GM12878 (cell line): ENCODE measurements around the gene LSM12. TPM values are rescaled to one million over a fixed set of nuclear protein-coding genes. Genes with fewer than 3 reads are reported as not detected.

Source experiments
- BCL3 ChIP-seq: IDR thresholded peaks from 2 replicates; pipeline ENCODE4 v1.6.1; 2011; ENCODE audit warnings: borderline replicate concordance, low read depth, mild to moderate bottlenecking, moderate library complexity, low read length; ENCODE audit not compliant: insufficient read depth, poor library complexity, severe bottlenecking
- BCLAF1 ChIP-seq: fragments of 450-650 bp; IDR thresholded peaks from 2 replicates; pipeline ENCODE4 v1.6.1; 2017; ENCODE audit warnings: antibody characterized with exemption, mild to moderate bottlenecking, moderate library complexity
- BMI1 ChIP-seq: fragments of 450-650 bp; IDR thresholded peaks from 2 replicates; pipeline ENCODE4 v1.6.1; 2016; ENCODE audit warnings: mild to moderate bottlenecking, moderate library complexity, borderline replicate concordance
- HCFC1 ChIP-seq: fragments of 150-350 bp; IDR thresholded peaks from 2 replicates; pipeline ENCODE4 v1.6.1; 2014; ENCODE audit warnings: low read length
- HDAC6 ChIP-seq: fragments of 200-600 bp; sonication (generic); IDR thresholded peaks from one replicate; pipeline ENCODE4 v1.8.0; 2017; ENCODE audit warnings: antibody characterized with exemption; ENCODE audit not compliant: unreplicated experiment
- IKZF2 ChIP-seq, 2 experiments: fragments of 450-650 bp; IDR thresholded peaks; 2 replicates each; pipeline ENCODE4 v1.6.1; 2017; ENCODE audit warnings: mild to moderate bottlenecking in 2 of 2, moderate library complexity in 2 of 2
- IRF3 ChIP-seq: fragments of 450-650 bp; IDR thresholded peaks from 2 replicates; pipeline ENCODE4 v1.6.1; 2014; ENCODE audit warnings: mild to moderate bottlenecking
- MAX ChIP-seq: IDR thresholded peaks from 2 replicates; pipeline ENCODE4 v1.6.1; 2012; ENCODE audit warnings: low read depth, low read length, improper control_type of control experiment
- MYC ChIP-seq: IDR thresholded peaks from 2 replicates; pipeline ENCODE4 v1.6.1; 2011; ENCODE audit warnings: mild to moderate bottlenecking, low read length, moderate library complexity, inconsistent platforms; ENCODE audit not compliant: insufficient read depth, insufficient replicate concordance, insufficient read length, severe bottlenecking
- NR2C1 ChIP-seq: fragments of 450-650 bp; IDR thresholded peaks from 2 replicates; pipeline ENCODE4 v1.6.1; 2017; ENCODE audit warnings: antibody characterized with exemption, mild to moderate bottlenecking, moderate library complexity
- NR2C2 ChIP-seq: IDR thresholded peaks from 2 replicates; pipeline ENCODE4 v1.6.1; 2011; ENCODE audit warnings: borderline replicate concordance, low read depth; ENCODE audit not compliant: control insufficient read depth, insufficient read length
- RAD21 ChIP-seq: IDR thresholded peaks from 2 replicates; pipeline ENCODE4 v1.6.1; 2011; ENCODE audit warnings: mild to moderate bottlenecking, low read depth, low read length, moderate library complexity; ENCODE audit not compliant: insufficient read depth
- RAD51 ChIP-seq: fragments of 450-650 bp; IDR thresholded peaks from 2 replicates; pipeline ENCODE4 v1.6.1; 2016; ENCODE audit warnings: moderate library complexity, mild to moderate bottlenecking, inconsistent platforms
- SMAD5 ChIP-seq: IDR thresholded peaks from 2 replicates; pipeline ENCODE4 v1.6.1; 2016; ENCODE audit warnings: antibody characterized with exemption, low read depth
- SREBF1 ChIP-seq: IDR thresholded peaks from 2 replicates; pipeline ENCODE4 v1.6.1; 2012; ENCODE audit warnings: mild to moderate bottlenecking, low read length
- STAT3 ChIP-seq: IDR thresholded peaks from 2 replicates; pipeline ENCODE4 v1.6.1; 2011; ENCODE audit warnings: low read depth, low read length, improper control_type of control experiment
- SUPT20H ChIP-seq: IDR thresholded peaks from 2 replicates; pipeline ENCODE4 v1.6.1; 2011; ENCODE audit warnings: low read depth, mild to moderate bottlenecking, low read length, moderate library complexity, borderline replicate concordance; ENCODE audit not compliant: control insufficient read depth
- ZBTB40 ChIP-seq: fragments of 450-650 bp; IDR thresholded peaks from 2 replicates; pipeline ENCODE4 v1.6.1; 2016; ENCODE audit warnings: mild to moderate bottlenecking, moderate library complexity, borderline replicate concordance
- ZNF217 ChIP-seq: fragments of 450-650 bp; IDR thresholded peaks from 2 replicates; pipeline ENCODE4 v1.6.1; 2017; ENCODE audit warnings: antibody characterized with exemption, mild to moderate bottlenecking
- ZNF384 ChIP-seq: IDR thresholded peaks from 2 replicates; pipeline ENCODE4 v1.6.1; 2012; ENCODE audit warnings: low read depth, mild to moderate bottlenecking, low read length, improper control_type of control experiment, borderline replicate concordance
- polyA plus RNA-seq, 11 experiments: library from polyadenylated mRNA; depleted of rRNA in 4 of 11; unstranded in 6 of 11; stranded (reverse) in 5 of 11; fragments of >200 nt; fragmentation: Nextera tagmentation in 4 of 11; fragmentation: Illumina TruSeq in 1 of 11; extraction: Ambion mirVana in 4 of 11; extraction: Trizol in 1 of 11; gene quantifications; 1 replicate in 1 of 11; 2 replicates in 10 of 11; pipeline versions ENCODE4 v1.2.1 to v1.2.3, GENCODE V29; 2011 to 2016; ENCODE audit warnings: inconsistent platforms in 2 of 11, missing spikeins in 2 of 11, low read depth in 1 of 11
- total RNA-seq, 4 experiments: library from RNA; depleted of rRNA in 3 of 4; stranded (reverse); fragments of >200 nt in 3 of 4; fragmentation: Illumina TruSeq in 1 of 4; extraction: Trizol in 1 of 4; gene quantifications; 2 replicates each; pipeline versions ENCODE4 v1.2.1 to v1.2.3, GENCODE V29; 2013 to 2021

Gene LSM12
- total and polyA plus RNA-seq, 10 of the 15 experiments (the other 5 are each of a cell fraction or from before 2014, with no cell fraction given): 51.1 to 206 (median 70.8) TPM

- TF ChIP-seq ZBTB40 (peak; percentile 99), SREBF1 (peak; percentile 90), RAD21 (no peak), HCFC1 (peak; percentile 99), HDAC6 (no peak), MAX (peak; percentile 87), IKZF2 (IDR thresholded peaks at IDR 0.05) (peak in 1 of 2 experiments; percentile 32; a peak in 1 of 4 replicates), BCLAF1 (no peak), SMAD5 (no peak), ZNF217 (no peak), RAD51 (no peak; the same call in 1 of the 2 replicates), NR2C1 (peak; percentile 99), BMI1 (no peak), NR2C2 (peak; percentile 88), IRF3 (peak; percentile 61; the same call in 1 of the 2 replicates), BCL3 (peak; percentile 20), ZNF384 (peak; percentile 33; the same call in 1 of the 2 replicates), SUPT20H (no peak), MYC (no peak), STAT3 (peak; percentile 64; the same call in 1 of the 2 replicates)
Measured at GRCh38 chr17:44014437-44015172, 51.9 kb downstream of the LSM12 start, which contains the start of gene TMEM101 (continued).
